Colonic mucosa (tissue), 4 donors: ENCODE measurements around the gene SNX32. TPM values are rescaled to one million over a fixed set of nuclear protein-coding genes. Genes with fewer than 3 reads are reported as not detected.

ENCODE experiments used
- DNase-seq: peaks from one replicate; pipeline ENCODE4 v3.0.0-alpha.2; 2020
- H3K27ac ChIP-seq: fragments of 200-600 bp; one replicate; pipeline ENCODE4 v1.8.0; 2021
- H3K27me3 ChIP-seq: fragments of 200-600 bp; one replicate; pipeline ENCODE4 v1.8.0; 2021
- H3K36me3 ChIP-seq: fragments of 200-600 bp; one replicate; pipeline ENCODE4 v1.8.0; 2021
- H3K4me1 ChIP-seq: fragments of 200-600 bp; one replicate; pipeline ENCODE4 v1.8.0; 2021; ENCODE audit warnings: mild to moderate bottlenecking
- H3K4me3 ChIP-seq: fragments of 200-600 bp; one replicate; pipeline ENCODE4 v1.8.0; 2021
- H3K9ac ChIP-seq, 2 donors: one replicate each; pipeline ENCODE4 v1.7.0; 2013; ENCODE audit warnings: control low read depth in 2 of 2, low read depth in 2 of 2, low read length in 2 of 2
- H3K9me3 ChIP-seq: fragments of 200-600 bp; one replicate; pipeline ENCODE4 v1.8.0; 2021
- intact Hi-C: fragments of 100-400 bp; cut with DNase I; formaldehyde crosslinking; loops from one replicate; pipeline ENCODE4 v1.14.1; 2022
- total RNA-seq, 2 donors: library from RNA; stranded (reverse); fragmentation: NEBNext Ultra II Directional in 1 of 2; extraction: Animal tissue kit (Norgen Biotek cat#: 25700) in 1 of 2; gene quantifications; one replicate each; pipeline ENCODE4 v1.2.1, GENCODE V29; 2021
- TF ChIP-seq, protein P1 (sequence below): fragments of 200-600 bp; IDR thresholded peaks from one replicate; pipeline ENCODE4 v1.8.0; 2022; ENCODE audit warnings: antibody characterized with exemption, mild to moderate bottlenecking
- donor health status: healthy.
- donor health status: DM: no; HTN: no; CAD: no.
- donor health status: DM: no; HTN: no; CAD: no.

The SNX32 gene
- total RNA-seq, 2 donors from 2014 or later = 1.6 to 1.9 TPM

DNA sequence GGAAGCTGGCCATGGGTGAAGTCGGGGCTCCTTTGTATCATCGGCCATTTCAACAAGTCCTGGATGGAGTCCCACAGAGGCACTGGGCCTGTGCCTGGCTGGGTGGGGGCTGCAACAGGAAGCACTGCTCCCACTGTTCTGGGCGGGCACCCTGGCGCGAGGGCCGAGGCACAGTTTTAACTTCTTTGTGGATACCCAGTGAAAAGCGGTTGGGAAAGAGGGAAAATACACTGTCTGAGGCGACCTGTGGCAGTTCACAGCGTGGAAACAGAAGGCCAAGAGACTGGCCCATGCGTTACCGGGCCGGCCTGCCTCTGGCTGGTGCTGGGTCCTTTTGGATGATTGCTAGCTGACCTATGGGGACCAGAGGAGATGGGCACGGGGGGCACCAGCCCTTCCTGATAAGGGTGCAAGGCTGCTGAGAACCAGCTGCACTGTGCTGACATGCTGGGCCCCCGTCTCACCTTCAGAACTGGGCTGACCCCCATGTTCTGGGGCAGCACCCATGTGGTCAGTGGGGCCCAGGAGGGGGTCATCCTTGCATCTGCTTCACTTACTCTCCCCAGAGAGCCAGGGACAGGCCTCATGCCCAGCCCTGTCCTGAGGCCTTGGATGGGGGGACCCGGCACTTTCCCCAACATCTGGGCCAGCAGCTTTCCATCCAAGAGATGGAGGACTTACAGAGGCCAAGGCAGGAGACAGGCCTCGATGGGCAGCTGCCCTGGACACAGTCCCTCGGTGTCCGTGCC lies 42.7 kb upstream of the SNX32 start:
- Histone ChIP-seq H3K4me3 (no peak overlapping the region), H3K9ac (peak overlapping the region; percentile 40 to 86), H3K9me3 (no peaks in the 10 kb centered on the region), H3K27ac (peak overlapping the region; percentile 87), H3K27me3 (peaks cover 11% of the 10 kb centered on the region), H3K4me1 (peaks cover 37% of the 10 kb centered on the region), H3K36me3 (peaks cover 5% of the 10 kb centered on the region)
- intact Hi-C loops = no loop called here
- TF ChIP-seq, protein P1, sequence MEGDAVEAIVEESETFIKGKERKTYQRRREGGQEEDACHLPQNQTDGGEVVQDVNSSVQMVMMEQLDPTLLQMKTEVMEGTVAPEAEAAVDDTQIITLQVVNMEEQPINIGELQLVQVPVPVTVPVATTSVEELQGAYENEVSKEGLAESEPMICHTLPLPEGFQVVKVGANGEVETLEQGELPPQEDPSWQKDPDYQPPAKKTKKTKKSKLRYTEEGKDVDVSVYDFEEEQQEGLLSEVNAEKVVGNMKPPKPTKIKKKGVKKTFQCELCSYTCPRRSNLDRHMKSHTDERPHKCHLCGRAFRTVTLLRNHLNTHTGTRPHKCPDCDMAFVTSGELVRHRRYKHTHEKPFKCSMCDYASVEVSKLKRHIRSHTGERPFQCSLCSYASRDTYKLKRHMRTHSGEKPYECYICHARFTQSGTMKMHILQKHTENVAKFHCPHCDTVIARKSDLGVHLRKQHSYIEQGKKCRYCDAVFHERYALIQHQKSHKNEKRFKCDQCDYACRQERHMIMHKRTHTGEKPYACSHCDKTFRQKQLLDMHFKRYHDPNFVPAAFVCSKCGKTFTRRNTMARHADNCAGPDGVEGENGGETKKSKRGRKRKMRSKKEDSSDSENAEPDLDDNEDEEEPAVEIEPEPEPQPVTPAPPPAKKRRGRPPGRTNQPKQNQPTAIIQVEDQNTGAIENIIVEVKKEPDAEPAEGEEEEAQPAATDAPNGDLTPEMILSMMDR = no peak
- peak; percentile 40 for DNase-seq

DNA sequence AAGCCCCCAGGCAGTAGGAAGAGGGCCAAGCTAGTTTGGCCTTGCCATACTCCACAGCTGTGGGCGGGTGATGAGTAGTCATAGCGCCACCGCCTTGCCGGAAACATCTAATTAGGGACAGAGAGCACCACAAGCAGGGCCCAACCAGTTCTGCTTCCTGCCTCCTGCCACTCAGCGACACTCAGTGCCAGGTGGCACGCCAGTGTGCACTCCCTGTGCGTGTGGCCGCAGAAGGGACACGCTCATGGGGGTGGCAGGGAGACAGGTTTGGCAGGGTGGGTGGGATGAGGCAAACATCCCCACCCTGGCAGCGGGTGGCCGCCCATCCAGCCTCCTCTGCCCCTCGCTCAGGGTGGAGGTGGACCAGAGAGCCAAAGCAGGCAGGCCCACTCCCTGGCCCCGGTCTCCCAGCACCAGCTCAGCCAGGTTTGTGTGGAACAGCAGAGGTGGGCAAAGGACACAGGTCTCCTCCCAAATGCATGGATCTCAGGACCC lies 42.0 kb upstream of the SNX32 start:
- Histone ChIP-seq H3K36me3 (peaks cover 5% of the 10 kb centered on the region), H3K4me3 (no peak overlapping the region), H3K9me3 (no peaks in the 10 kb centered on the region), H3K27ac (peak overlapping the region; percentile 87), H3K4me1 (peaks cover 32% of the 10 kb centered on the region), H3K27me3 (peaks cover 6% of the 10 kb centered on the region), H3K9ac (peak overlapping the region; percentile 44 to 86)
- peak; percentile 89 for DNase-seq
- TF ChIP-seq, protein P1 = no peak
- intact Hi-C loops = no loop called here

DNA sequence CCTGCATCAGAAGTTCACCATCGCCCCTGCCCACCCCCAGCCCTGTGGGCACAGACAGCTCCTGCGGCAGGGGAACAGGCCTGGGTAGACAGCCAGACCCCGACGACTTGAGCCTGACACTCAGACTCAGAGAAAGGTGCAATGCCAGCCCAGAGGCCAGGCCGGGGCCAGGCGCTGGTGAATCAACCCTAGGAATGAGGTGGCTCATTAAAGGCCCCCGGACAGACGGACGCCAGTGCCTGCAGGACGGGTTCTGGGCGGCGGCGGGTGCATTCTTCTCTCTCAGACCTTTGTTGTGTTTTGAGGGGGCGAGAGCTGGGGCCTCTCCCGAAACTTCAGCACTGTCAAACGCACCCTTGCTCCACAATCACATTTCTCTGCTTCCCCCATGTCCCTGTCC lies 41.3 kb upstream of the SNX32 start:
- Histone ChIP-seq H3K4me1 (peaks cover 32% of the 10 kb centered on the region), H3K27me3 (peaks cover 6% of the 10 kb centered on the region), H3K4me3 (no peak overlapping the region), H3K9me3 (no peaks in the 10 kb centered on the region), H3K27ac (peak overlapping the region; percentile 87), H3K36me3 (peaks cover 5% of the 10 kb centered on the region), H3K9ac (peak overlapping the region in 1 of 2 donors; percentile 86)
- DNase-seq = peak; percentile 33
- TF ChIP-seq, protein P1 = no peak
- intact Hi-C loops = no loop called here

DNA sequence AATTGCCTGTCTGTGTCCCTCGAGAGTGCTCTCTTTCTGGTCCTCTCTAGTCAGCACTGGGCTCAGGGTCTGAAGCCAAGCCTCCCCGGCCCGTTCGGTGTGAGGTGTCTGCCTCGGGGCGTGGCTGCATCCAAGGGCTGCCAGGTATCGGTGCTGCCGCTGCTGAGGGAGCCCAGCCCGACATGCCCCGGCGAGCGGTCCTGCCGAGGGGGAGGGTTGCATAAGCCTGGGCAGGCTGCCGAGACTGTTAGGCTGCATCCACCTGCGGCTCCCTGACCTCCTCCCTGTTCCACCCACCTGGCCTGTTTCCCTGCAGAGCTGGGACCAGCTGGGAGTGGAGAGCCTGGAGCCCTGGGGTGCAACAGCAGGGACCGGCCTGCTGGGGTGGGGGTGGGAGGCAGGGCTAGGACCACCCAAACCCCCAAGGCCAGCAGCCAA lies 40.6 kb upstream of the SNX32 start:
- DNase-seq = peak; percentile 93
- TF ChIP-seq, protein P1 = no peak
- H3K9ac ChIP-seq = peak overlapping the region in 1 of 2 donors; percentile 86
- intact Hi-C loops = no loop called here
- H3K27ac ChIP-seq = peak overlapping the region; percentile 87
- H3K27me3 ChIP-seq = no peaks in the 10 kb centered on the region
- no peaks in the 10 kb centered on the region for H3K9me3 ChIP-seq
- peaks cover 32% of the 10 kb centered on the region for H3K4me1 ChIP-seq
- peaks cover 5% of the 10 kb centered on the region for H3K36me3 ChIP-seq
- no peak overlapping the region for H3K4me3 ChIP-seq

DNA sequence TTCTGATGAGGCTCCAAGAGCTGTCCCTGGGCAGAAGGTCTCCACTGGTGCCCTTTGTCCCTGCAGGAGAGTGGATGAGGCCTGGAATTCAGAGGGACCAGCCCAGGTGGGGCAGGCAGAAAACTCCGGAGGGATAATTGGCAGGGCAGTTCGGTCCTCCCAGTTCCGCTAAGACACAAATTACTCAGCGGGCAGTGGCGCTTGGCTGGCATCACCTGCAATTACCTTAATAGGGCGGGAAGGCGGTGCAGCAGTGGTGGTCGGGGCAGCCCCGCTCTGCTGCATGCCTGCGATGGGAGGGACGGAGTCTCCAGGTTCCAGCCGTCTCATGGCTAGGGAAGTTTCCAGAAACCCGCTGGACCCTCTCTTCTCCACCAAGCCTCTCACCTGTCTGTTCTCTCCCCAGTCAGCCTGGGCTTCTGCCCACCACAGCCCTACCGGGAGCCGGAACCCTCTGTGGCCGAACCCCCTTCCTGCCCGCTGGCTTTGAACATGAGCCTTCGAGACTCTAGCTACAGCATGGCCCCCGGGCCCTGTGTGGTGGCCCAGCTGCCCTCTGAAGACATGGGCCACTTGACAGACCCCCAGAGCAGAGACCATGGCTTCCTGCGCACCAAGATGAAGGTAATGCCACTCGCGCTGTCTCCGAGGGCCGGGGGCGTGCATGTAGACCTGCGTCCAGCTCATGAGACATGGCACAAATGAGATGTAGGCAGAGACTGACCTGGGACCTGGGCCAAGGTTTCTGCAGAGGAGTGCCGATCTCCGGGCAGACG lies 40.0 kb upstream of the SNX32 start:
- Histone ChIP-seq H3K9me3 (no peaks in the 10 kb centered on the region), H3K27me3 (no peaks in the 10 kb centered on the region), H3K4me1 (peaks cover 32% of the 10 kb centered on the region), H3K4me3 (no peak overlapping the region), H3K36me3 (peaks cover 5% of the 10 kb centered on the region), H3K9ac (peak overlapping the region in 1 of 2 donors; percentile 86), H3K27ac (peak overlapping the region; percentile 87)
- intact Hi-C loops = no loop called here
- DNase-seq = peak; percentile 68
- TF ChIP-seq, protein P1 = no peak
